HUES64 (cell line): Measurements from ENCODE around the gene TNFAIP1. TPM values are rescaled to one million over a fixed set of nuclear protein-coding genes. Genes with fewer than 3 reads are reported as not detected.
"Not testable (repeated sequence)": the region's sequence is repeated elsewhere in the genome, so short reads cannot be mapped to it uniquely, and the experiment has no call there.

Source experiments
- H3K27ac ChIP-seq: 2 replicates; pipeline ENCODE4 v1.7.0; 2013; ENCODE audit warnings: low read depth, low read length, inconsistent platforms
- H3K27me3 ChIP-seq: 2 replicates; pipeline ENCODE4 v1.6.1; 2013; ENCODE audit warnings: mild to moderate bottlenecking, low read length; ENCODE audit not compliant: insufficient read depth
- H3K36me3 ChIP-seq: 2 replicates; pipeline ENCODE4 v1.6.1; 2013; ENCODE audit warnings: mild to moderate bottlenecking, low read length; ENCODE audit not compliant: insufficient read depth
- H3K4me1 ChIP-seq: 2 replicates; pipeline ENCODE4 v1.6.1; 2013; ENCODE audit warnings: mild to moderate bottlenecking, low read length, moderate library complexity; ENCODE audit not compliant: insufficient read depth
- H3K4me3 ChIP-seq: 2 replicates; pipeline ENCODE4 v1.5.1; 2013; ENCODE audit warnings: mild to moderate bottlenecking, low read length, moderate library complexity
- H3K9ac ChIP-seq: 2 replicates; pipeline ENCODE4 v1.6.1; 2013; ENCODE audit warnings: mild to moderate bottlenecking, low read depth, low read length
- H3K9me3 ChIP-seq: 2 replicates; pipeline ENCODE4 v1.6.1; 2013; ENCODE audit warnings: low read depth, low read length; ENCODE audit not compliant: insufficient read depth
- WGBS: fragments of 150-250, 120-280 bp; methylation state at CpG from one replicate; pipeline ENCODE4 v1.1.7; 2013; ENCODE audit warnings: missing lambda C conversion rate; 5-methylcytosine and 5-hydroxymethylcytosine counted together
- polyA plus RNA-seq, 2 experiments: library from polyadenylated mRNA; stranded (reverse); fragments of 50-300 nt; gene quantifications; one replicate each; pipeline ENCODE4 v1.2.3, GENCODE V29; 2013

The TNFAIP1 gene
- polyA plus RNA-seq (2013, experiment 1 of 2) = 9.3 TPM
- polyA plus RNA-seq (2013, experiment 2 of 2) = 12.1 TPM

- Histone ChIP-seq H3K9ac (peak within 1 kb of the TSS; percentile 81), H3K36me3 (peaks cover 13% of the 10 kb centered on the region), H3K27ac (peak within 1 kb of the TSS; percentile 84), H3K4me1 (peaks cover 12% of the 10 kb centered on the region; the same call in 1 of the 2 replicates), H3K9me3 (no peaks in the 10 kb centered on the region), H3K27me3 (no peaks in the 10 kb centered on the region), H3K4me3 (peak within 1 kb of the TSS; percentile 92)
- WGBS = under 1% methylated on average over 62 of the region's 62 CpGs
Observed at GRCh38 chr17:28335201-28335958, at the start of gene TNFAIP1, which contains the start of gene IFT20. TSS of gene TNFAIP1 (plus strand) at chr17:28335761. CDS start at chr17:28339522, 3,761 bp downstream. TSS of gene IFT20 (minus strand) at chr17:28335472. CDS start at chr17:28331985, 3,487 bp downstream.

GRCh38 chr17:28285965-28286364 lies 49.6 kb upstream of the TNFAIP1 start:
- Histone ChIP-seq H3K9ac (no peak overlapping the region), H3K27ac (no peak overlapping the region), H3K36me3 (no peaks in the 10 kb centered on the region), H3K27me3 (no peaks in the 10 kb centered on the region), H3K9me3 (no peaks in the 10 kb centered on the region), H3K4me3 (no peak overlapping the region), H3K4me1 (no peaks in the 10 kb centered on the region)
- 100% methylated on average over 1 of the region's 2 CpGs for WGBS

DNA sequence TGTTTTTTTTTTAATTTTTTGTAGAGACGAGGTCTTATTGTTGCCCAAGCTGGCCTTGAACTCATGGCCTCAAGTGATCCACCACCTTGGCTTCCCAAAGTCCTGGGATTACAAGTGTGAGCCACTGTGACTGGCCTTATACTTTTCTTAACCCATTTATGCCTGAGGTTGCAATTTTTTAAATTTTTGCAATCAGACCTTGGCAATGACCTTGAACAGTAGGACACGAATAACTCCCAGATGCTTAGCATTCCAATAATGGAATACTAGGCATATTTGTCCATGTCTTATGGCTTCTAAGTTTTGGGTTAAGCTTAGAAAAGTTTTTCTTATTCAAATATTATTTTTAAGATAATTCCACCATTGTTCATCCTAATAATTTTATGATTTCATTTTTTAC lies 44.9 kb upstream of the TNFAIP1 start:
- Histone ChIP-seq H3K9me3 (no peaks in the 10 kb centered on the region), H3K9ac (no peak overlapping the region), H3K4me1 (no peaks in the 10 kb centered on the region), H3K36me3 (no peaks in the 10 kb centered on the region), H3K4me3 (no peak overlapping the region), H3K27ac (no peak overlapping the region), H3K27me3 (no peaks in the 10 kb centered on the region)
- WGBS = 86% methylated on average over 2 of the region's 2 CpGs

- no peaks in the 10 kb centered on the region for H3K27me3 ChIP-seq
- no peaks in the 10 kb centered on the region for H3K36me3 ChIP-seq
- no CpG with 5 or more reads among the region's 1 CpG for WGBS
- no peak overlapping the region for H3K27ac ChIP-seq
- no peaks in the 10 kb centered on the region for H3K4me1 ChIP-seq
- no peak overlapping the region for H3K4me3 ChIP-seq
- no peaks in the 10 kb centered on the region for H3K9me3 ChIP-seq
- H3K9ac ChIP-seq = no peak overlapping the region
Observed at GRCh38 chr17:28291780-28292330, 43.7 kb upstream of the TNFAIP1 start.

- WGBS = 88% methylated on average over 12 of the region's 12 CpGs
- H3K27ac ChIP-seq, H3K4me1 ChIP-seq, H3K4me3 ChIP-seq, H3K9ac ChIP-seq, H3K9me3 ChIP-seq, H3K36me3 ChIP-seq, H3K27me3 ChIP-seq: not testable (repeated sequence)
Observed at GRCh38 chr17:28292878-28293277, 42.7 kb upstream of the TNFAIP1 start.

GRCh38 chr17:28293994-28294393 lies 41.6 kb upstream of the TNFAIP1 start:
- H3K4me1 ChIP-seq = no peaks in the 10 kb centered on the region
- H3K9ac ChIP-seq = no peak overlapping the region
- H3K4me3 ChIP-seq = no peak overlapping the region
- H3K36me3 ChIP-seq = no peaks in the 10 kb centered on the region
- 98% methylated on average over 6 of the region's 6 CpGs for WGBS
- no peak overlapping the region for H3K27ac ChIP-seq
- H3K27me3 ChIP-seq = no peaks in the 10 kb centered on the region
- no peaks in the 10 kb centered on the region for H3K9me3 ChIP-seq

DNA sequence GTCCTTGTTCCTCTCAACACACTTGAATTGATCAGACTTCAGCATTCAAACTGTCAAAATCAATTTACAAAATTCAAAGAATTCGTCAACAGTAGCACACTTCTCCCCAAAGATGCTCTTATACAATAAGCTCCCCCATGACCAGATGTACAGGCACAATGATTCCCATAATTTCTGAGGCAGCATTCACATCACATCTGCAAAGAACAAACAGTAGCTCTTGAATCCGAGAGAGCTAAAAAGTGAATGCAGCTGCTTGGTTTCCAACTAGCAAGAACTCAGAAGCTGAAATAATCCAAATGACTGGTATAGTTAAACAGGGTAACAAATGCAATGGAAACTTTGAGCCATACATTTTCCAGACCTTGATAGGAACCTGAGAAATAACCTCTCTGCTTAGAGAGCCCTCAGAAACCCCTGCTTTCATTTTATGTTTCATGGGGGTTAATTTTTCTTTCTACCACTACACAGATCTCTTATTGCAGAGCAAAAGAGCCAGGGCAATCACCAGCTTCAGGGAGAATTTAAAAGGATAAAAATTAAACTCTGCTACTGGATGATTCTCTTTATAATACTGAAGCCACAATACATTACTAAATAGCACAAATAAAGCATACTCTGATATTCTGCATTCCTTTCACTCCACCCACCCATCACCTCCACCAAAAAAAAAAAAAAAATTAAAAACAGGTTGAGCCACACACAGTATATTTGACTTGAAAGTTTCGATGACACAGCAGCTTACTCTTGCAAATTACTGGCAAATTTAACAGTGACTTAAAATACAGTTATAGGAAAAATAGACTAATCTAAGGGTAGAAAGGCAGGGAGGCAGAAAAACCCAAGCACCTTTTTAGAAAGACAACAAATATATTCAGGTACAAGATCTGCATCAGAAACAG lies 39.6 kb upstream of the TNFAIP1 start:
- Histone ChIP-seq H3K4me1 (no peaks in the 10 kb centered on the region), H3K9me3 (no peaks in the 10 kb centered on the region), H3K36me3 (no peaks in the 10 kb centered on the region), H3K4me3 (no peak overlapping the region), H3K9ac (no peak overlapping the region), H3K27me3 (no peaks in the 10 kb centered on the region), H3K27ac (no peak overlapping the region)
- 85% methylated on average over 2 of the region's 3 CpGs for WGBS

DNA sequence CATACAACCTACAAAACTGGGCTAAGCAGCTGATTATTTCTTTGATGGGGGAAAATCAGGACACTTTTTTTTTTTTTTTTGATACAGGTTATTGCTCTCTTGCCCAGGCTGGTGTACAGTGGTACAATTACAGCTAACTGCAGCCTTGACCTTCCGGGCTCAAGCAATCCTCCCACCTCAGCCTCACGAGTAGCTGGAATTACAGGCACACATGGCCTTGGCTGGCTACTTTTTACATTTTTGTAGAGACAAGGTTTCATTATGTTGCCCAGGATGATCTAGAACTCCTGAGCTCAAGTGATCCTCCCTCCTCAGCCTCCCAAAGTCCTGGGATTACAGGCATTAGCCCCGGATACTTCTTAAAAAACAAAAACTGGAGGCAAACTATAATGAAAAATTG lies 37.1 kb upstream of the TNFAIP1 start:
- no peaks in the 10 kb centered on the region for H3K36me3 ChIP-seq
- H3K4me1 ChIP-seq = no peaks in the 10 kb centered on the region
- H3K9me3 ChIP-seq = no peaks in the 10 kb centered on the region
- no peak overlapping the region for H3K9ac ChIP-seq
- no peaks in the 10 kb centered on the region for H3K27me3 ChIP-seq
- 87% methylated on average over 3 of the region's 3 CpGs for WGBS
- H3K4me3 ChIP-seq = no peak overlapping the region
- no peak overlapping the region for H3K27ac ChIP-seq

DNA sequence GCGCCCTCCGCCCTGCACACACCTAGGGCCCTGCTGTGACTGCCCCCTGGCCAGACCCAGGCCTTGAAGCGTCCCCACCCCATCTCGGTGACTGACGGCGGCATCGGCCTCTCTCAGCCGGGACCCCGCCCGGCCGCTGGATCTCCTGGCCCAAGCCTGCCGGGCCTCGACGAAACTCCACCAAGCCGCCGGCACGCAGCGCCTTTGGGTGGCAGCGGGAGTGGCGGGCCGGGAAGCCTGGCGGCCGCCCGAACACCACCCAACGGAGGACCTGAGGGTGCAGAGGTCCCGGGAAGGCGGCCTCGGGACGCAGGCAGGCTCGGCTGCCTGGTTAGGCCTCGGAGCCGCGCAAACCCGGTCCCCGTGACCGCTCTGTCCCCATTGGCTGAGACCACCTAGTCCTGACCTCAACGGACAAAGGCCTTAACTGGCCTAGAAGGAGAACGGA lies 28.6 kb upstream of the TNFAIP1 start:
- H3K27me3 ChIP-seq = no peaks in the 10 kb centered on the region
- WGBS = 95% methylated on average over 38 of the region's 38 CpGs
- no peaks in the 10 kb centered on the region for H3K9me3 ChIP-seq
- no peaks in the 10 kb centered on the region for H3K4me1 ChIP-seq
- H3K4me3 ChIP-seq = no peak overlapping the region
- no peaks in the 10 kb centered on the region for H3K36me3 ChIP-seq
- no peak overlapping the region for H3K9ac ChIP-seq
- H3K27ac ChIP-seq = no peak overlapping the region

DNA sequence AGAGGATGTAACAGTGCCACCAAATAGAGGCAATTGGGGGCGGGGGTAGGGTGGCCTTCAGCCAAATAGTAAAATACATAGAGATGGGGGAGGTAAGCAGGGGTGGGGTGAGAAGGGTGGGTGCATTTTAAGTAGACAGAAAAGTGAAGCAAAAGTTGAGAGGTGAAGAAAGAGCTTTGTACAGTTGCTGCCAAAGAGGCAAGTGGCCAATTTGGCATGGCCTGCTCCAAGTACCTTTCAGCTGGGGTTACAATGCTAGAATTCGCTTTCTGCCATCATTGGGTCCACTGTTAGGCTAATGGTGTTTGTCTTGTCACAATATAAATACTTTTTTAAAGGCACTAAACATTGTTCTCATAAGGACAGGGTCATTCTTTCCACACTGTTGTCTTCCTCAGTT lies 21.7 kb upstream of the TNFAIP1 start:
- no peak overlapping the region for H3K4me3 ChIP-seq
- 79% methylated on average over 2 of the region's 2 CpGs for WGBS

More for the DNA sequence above, 21.7 kb upstream of the TNFAIP1 start:
- Histone ChIP-seq H3K27ac (no peak overlapping the region), H3K9ac (no peak overlapping the region), H3K36me3 (no peaks in the 10 kb centered on the region), H3K27me3 (no peaks in the 10 kb centered on the region), H3K9me3 (no peaks in the 10 kb centered on the region), H3K4me1 (peaks cover 8% of the 10 kb centered on the region; the same call in 1 of the 2 replicates)
